IMR-90 (cell line): Measurements from ENCODE around the gene CREG2. TPM values are rescaled to one million over a fixed set of nuclear protein-coding genes. Genes with fewer than 3 reads are reported as not detected.

ENCODE experiments used
- ATAC-seq: fragments of 200-7000 bp; cut with Tn5 transposase; 2 replicates; pipeline ENCODE4 v1.9.1; 2020; ENCODE audit warnings: low read depth, mild to moderate bottlenecking, moderate library complexity
- BruUV-seq: library from RNA; stranded (reverse); fragments of 400-500 nt; replicated peaks from 2 replicates; lab custom pipeline; 2021; lab: Mats Ljungman, UMichigan
- CTCF ChIA-PET: fragments of 300-600 bp; formaldehyde crosslinking; extraction: SDS; loops from one replicate; lab custom pipeline; 2021; ENCODE audit warnings: antibody characterized with exemption; lab: Yijun Ruan, JAX
- POLR2A ChIA-PET: fragments of 300-600 bp; sonication (Branson Sonifier 250); formaldehyde crosslinking; loops from one replicate; lab custom pipeline; 2022; ENCODE audit warnings: antibody characterized with exemption; ENCODE audit not compliant: unreplicated experiment; lab: Charles Lee
- DNase-seq: peaks from one replicate; pipeline ENCODE4 v3.0.0; 2013
- H2AFZ ChIP-seq: replicated peaks from 2 replicates; pipeline ENCODE3; 2013; ENCODE audit warnings: low read length, mild to moderate bottlenecking; ENCODE audit not compliant: poor library complexity
- H2AK5ac ChIP-seq: 2 replicates; pipeline ENCODE4 v1.6.1; 2013; ENCODE audit warnings: low read depth, low read length, inconsistent platforms
- H2AK9ac ChIP-seq: replicated peaks from 2 replicates; pipeline ENCODE3; 2013; ENCODE audit warnings: mild to moderate bottlenecking, low read depth, low read length, moderate library complexity; ENCODE audit not compliant: poor library complexity
- H2BK120ac ChIP-seq: 2 replicates; pipeline ENCODE4 v1.6.1; 2013; ENCODE audit warnings: low read depth, low read length, inconsistent platforms
- H2BK15ac ChIP-seq: 3 replicates; pipeline ENCODE4 v1.6.1; 2013; ENCODE audit warnings: low read depth, low read length, inconsistent platforms
- H2BK20ac ChIP-seq: 2 replicates; pipeline ENCODE4 v1.6.1; 2013; ENCODE audit warnings: low read depth, mild to moderate bottlenecking, inconsistent platforms, low read length, moderate library complexity
- H2BK5ac ChIP-seq: 2 replicates; pipeline ENCODE4 v1.6.1; 2013; ENCODE audit warnings: mild to moderate bottlenecking, low read depth, low read length, inconsistent platforms; ENCODE audit not compliant: poor library complexity, severe bottlenecking
- H3K14ac ChIP-seq: replicated peaks from 2 replicates; pipeline ENCODE4 v1.6.1; 2013; ENCODE audit warnings: low read depth, low read length, inconsistent platforms
- H3K18ac ChIP-seq: 2 replicates; pipeline ENCODE4 v1.6.1; 2013; ENCODE audit warnings: low read depth, low read length, control low read depth
- H3K23ac ChIP-seq: 2 replicates; pipeline ENCODE4 v1.6.1; 2013; ENCODE audit warnings: low read depth, low read length, inconsistent platforms
- H3K27ac ChIP-seq: 2 replicates; pipeline ENCODE4 v1.5.1; 2013; ENCODE audit warnings: mild to moderate bottlenecking, control low read depth, low read length; ENCODE audit not compliant: insufficient read depth
- H3K27me3 ChIP-seq: 2 replicates; pipeline ENCODE4 v1.6.1; 2013; ENCODE audit warnings: low read length; ENCODE audit not compliant: control insufficient read depth, insufficient read depth
- H3K36me3 ChIP-seq: 2 replicates; pipeline ENCODE4 v1.6.1; 2013; ENCODE audit warnings: low read length, mixed read lengths; ENCODE audit not compliant: control insufficient read depth, insufficient read depth
- H3K4ac ChIP-seq: 2 replicates; pipeline ENCODE4 v1.6.1; 2013; ENCODE audit warnings: low read depth, low read length, inconsistent platforms
- H3K4me1 ChIP-seq: 2 replicates; pipeline ENCODE4 v1.6.1; 2013; ENCODE audit warnings: low read length, mixed read lengths; ENCODE audit not compliant: control insufficient read depth, insufficient read depth
- H3K4me2 ChIP-seq: 2 replicates; pipeline ENCODE4 v1.6.1; 2013; ENCODE audit warnings: low read depth, mild to moderate bottlenecking, control low read depth, low read length, moderate library complexity
- H3K4me3 ChIP-seq: 2 replicates; pipeline ENCODE4 v1.5.1; 2013; ENCODE audit warnings: low read depth, mild to moderate bottlenecking, control low read depth, low read length, moderate library complexity; ENCODE audit not compliant: insufficient read depth
- H3K56ac ChIP-seq: 2 replicates; pipeline ENCODE4 v1.6.1; 2013; ENCODE audit warnings: low read length, inconsistent platforms; ENCODE audit not compliant: insufficient read depth; ENCODE audit errors: extremely low read depth
- H3K79me1 ChIP-seq, 2 experiments: 2 replicates each; pipeline ENCODE4 v1.6.1; 2013; ENCODE audit warnings: low read length in 2 of 2, inconsistent platforms in 1 of 2, low read depth in 1 of 2
- H3K9ac ChIP-seq: 2 replicates; pipeline ENCODE4 v1.6.1; 2013; ENCODE audit warnings: low read depth, low read length, control low read depth
- H3K9me1 ChIP-seq: 2 replicates; pipeline ENCODE4 v1.6.1; 2013; ENCODE audit warnings: low read length, inconsistent platforms; ENCODE audit not compliant: insufficient read depth
- H3K9me3 ChIP-seq: 2 replicates; pipeline ENCODE4 v1.6.1; 2013; ENCODE audit warnings: low read length; ENCODE audit not compliant: control insufficient read depth, insufficient read depth
- H4K20me1 ChIP-seq: 2 replicates; pipeline ENCODE4 v1.6.1; 2013; ENCODE audit warnings: low read length, inconsistent platforms; ENCODE audit not compliant: insufficient read depth
- H4K5ac ChIP-seq: 2 replicates; pipeline ENCODE4 v1.6.1; 2013; ENCODE audit warnings: mild to moderate bottlenecking, low read depth, low read length, control low read depth
- H4K8ac ChIP-seq, 2 experiments: 2 replicates each; pipeline ENCODE4 v1.6.1; 2013; ENCODE audit warnings: low read depth in 2 of 2, low read length in 2 of 2, control low read depth in 1 of 2, inconsistent platforms in 1 of 2
- H4K91ac ChIP-seq: 2 replicates; pipeline ENCODE4 v1.6.1; 2013; ENCODE audit warnings: low read depth, low read length, inconsistent platforms; ENCODE audit not compliant: insufficient read depth
- BHLHE40 ChIP-seq: fragments of 150-350 bp; IDR thresholded peaks from 2 replicates; pipeline ENCODE4 v1.6.1; 2016; ENCODE audit warnings: mild to moderate bottlenecking, low read depth, low read length
- CEBPB ChIP-seq: IDR thresholded peaks from 2 replicates; pipeline ENCODE4 v1.6.1; 2012; ENCODE audit warnings: low read depth, low read length, improper control_type of control experiment
- CHD1 ChIP-seq: IDR thresholded peaks from 2 replicates; pipeline ENCODE4 v1.6.1; 2012; ENCODE audit warnings: low read depth, low read length, improper control_type of control experiment
- ELK1 ChIP-seq: fragments of 150-350 bp; IDR thresholded peaks from 2 replicates; pipeline ENCODE4 v1.6.1; 2016; ENCODE audit warnings: low read depth, mild to moderate bottlenecking, low read length, moderate library complexity, borderline replicate concordance
- FOS ChIP-seq: fragments of 150-350 bp; IDR thresholded peaks from 2 replicates; pipeline ENCODE4 v1.6.1; 2016; ENCODE audit warnings: low read depth, low read length
- MAFK ChIP-seq: IDR thresholded peaks from 2 replicates; pipeline ENCODE4 v1.6.1; 2012; ENCODE audit warnings: low read depth, low read length, improper control_type of control experiment
- MAZ ChIP-seq: IDR thresholded peaks from 2 replicates; pipeline ENCODE4 v1.6.1; 2012; ENCODE audit warnings: low read depth, mild to moderate bottlenecking, low read length, improper control_type of control experiment, moderate library complexity, borderline replicate concordance
- MXI1 ChIP-seq: IDR thresholded peaks from 2 replicates; pipeline ENCODE4 v1.6.1; 2012; ENCODE audit warnings: low read depth, mild to moderate bottlenecking, low read length, moderate library complexity, borderline replicate concordance
- NFE2L2 ChIP-seq: fragments of 150-350 bp; IDR thresholded peaks from 2 replicates; pipeline ENCODE4 v1.6.1; 2016; ENCODE audit warnings: low read depth, mild to moderate bottlenecking, low read length
- POLR2A ChIP-seq: IDR thresholded peaks from 2 replicates; pipeline ENCODE4 v1.6.1; 2012; ENCODE audit warnings: mild to moderate bottlenecking, low read depth, low read length
- RAD21 ChIP-seq: IDR thresholded peaks from 2 replicates; pipeline ENCODE4 v1.6.1; 2012; ENCODE audit warnings: low read length, improper control_type of control experiment
- RCOR1 ChIP-seq: IDR thresholded peaks from 2 replicates; pipeline ENCODE4 v1.6.1; 2012; ENCODE audit warnings: mild to moderate bottlenecking, low read length, improper control_type of control experiment; ENCODE audit not compliant: insufficient replicate concordance
- RFX5 ChIP-seq: IDR thresholded peaks from 2 replicates; pipeline ENCODE4 v1.8.0; 2012; ENCODE audit warnings: low read depth, mild to moderate bottlenecking, low read length, moderate library complexity
- SMC3 ChIP-seq: fragments of 150-350 bp; IDR thresholded peaks from 2 replicates; pipeline ENCODE4 v1.6.1; 2016; ENCODE audit warnings: low read depth, mild to moderate bottlenecking, antibody characterized with exemption, low read length, moderate library complexity
- USF2 ChIP-seq: fragments of 150-350 bp; IDR thresholded peaks from 2 replicates; pipeline ENCODE4 v1.6.1; 2017; ENCODE audit warnings: mild to moderate bottlenecking, antibody characterized with exemption, low read length, low read depth
- WGBS, 2 experiments: methylation state at CpG; one replicate each; pipeline versions ENCODE4 v1.1.5 to v1.1.7; 2013; ENCODE audit warnings: missing lambda C conversion rate in 2 of 2; ENCODE audit not compliant: insufficient read length in 1 of 2; ENCODE audit errors: extremely low coverage in 2 of 2; 5-methylcytosine and 5-hydroxymethylcytosine counted together
- dilution Hi-C: fragments of 300-500 bp; cut with HindIII; formaldehyde crosslinking; loops from one replicate; pipeline ENCODE4 v1.14.3; 2018; ENCODE audit warnings: low sequenced_read_pairs; ENCODE audit not compliant: unreplicated experiment
- in situ Hi-C: fragments of 300-500 bp; cut with MboI; formaldehyde crosslinking; loops from 3 replicates; pipeline ENCODE4 v1.14.3; 2019; ENCODE audit warnings: low sequenced_read_pairs, inconsistent platforms, mixed read lengths
- intact Hi-C: fragments of 100-400 bp; cut with micrococcal nuclease; formaldehyde crosslinking; loops from 2 replicates; pipeline ENCODE4 v1.10.0; 2022
- polyA plus RNA-seq, 3 experiments: library from polyadenylated mRNA; depleted of rRNA; stranded (reverse); fragments of >200 nt; gene quantifications; 2 replicates each; pipeline ENCODE4 v1.2.3, GENCODE V29; 2012; ENCODE audit warnings: low replicate concordance in 1 of 3
- total RNA-seq: library from RNA; depleted of rRNA; stranded (reverse); fragments of >200 nt; gene quantifications from 2 replicates; pipeline ENCODE4 v1.2.3, GENCODE V29; 2012
- TF ChIP-seq, protein P1 (sequence below): conservative IDR thresholded peaks from 2 replicates; pipeline ENCODE4 v1.5.1; 2012; ENCODE audit warnings: mild to moderate bottlenecking, low read depth, low read length, improper control_type of control experiment

The CREG2 gene
- total and polyA plus RNA-seq, 2 of the 4 experiments (the other 2 are of a cell fraction), result 0.17 TPM; not detected in 1

DNA sequence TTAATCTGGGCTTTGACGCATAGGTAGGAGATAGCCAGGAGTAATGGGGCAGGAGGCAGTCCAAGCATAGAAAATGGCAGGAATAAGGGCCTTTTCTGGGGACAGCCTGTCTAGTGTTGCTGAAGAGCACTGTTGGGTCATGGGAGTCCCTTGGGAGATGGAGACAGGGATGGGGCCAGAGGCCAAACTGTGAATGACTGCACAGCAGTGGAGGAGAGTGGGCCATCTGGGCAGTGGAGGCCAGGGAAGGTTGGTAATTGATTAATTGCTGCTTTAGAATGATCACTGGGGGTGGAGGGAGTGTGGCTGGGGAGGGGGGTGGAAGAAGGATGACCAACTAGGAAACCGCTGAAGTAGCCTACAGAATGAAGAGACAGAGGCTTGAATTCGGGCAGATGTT, 28.6 kb upstream of the CREG2 start:
- no peak overlapping the region for H2AK9ac ChIP-seq
- no peak overlapping the region for H2BK20ac ChIP-seq
- POLR2A ChIA-PET, result no interaction called here
- H3K4ac ChIP-seq, result no peak overlapping the region
- no peak overlapping the region for H3K56ac ChIP-seq
- H3K27me3 ChIP-seq, result no peaks in the 10 kb centered on the region
- H3K9me3 ChIP-seq, result no peaks in the 10 kb centered on the region
- TF ChIP-seq RFX5 (no peak), SMC3 (no peak), MAZ (no peak), MAFK (no peak), CHD1 (no peak), FOS (no peak), CEBPB (no peak), ELK1 (no peak), USF2 (no peak), RAD21 (no peak), POLR2A (no peak), BHLHE40 (no peak), MXI1 (no peak), NFE2L2 (no peak), RCOR1 (no peak)
- TF ChIP-seq, protein P1, sequence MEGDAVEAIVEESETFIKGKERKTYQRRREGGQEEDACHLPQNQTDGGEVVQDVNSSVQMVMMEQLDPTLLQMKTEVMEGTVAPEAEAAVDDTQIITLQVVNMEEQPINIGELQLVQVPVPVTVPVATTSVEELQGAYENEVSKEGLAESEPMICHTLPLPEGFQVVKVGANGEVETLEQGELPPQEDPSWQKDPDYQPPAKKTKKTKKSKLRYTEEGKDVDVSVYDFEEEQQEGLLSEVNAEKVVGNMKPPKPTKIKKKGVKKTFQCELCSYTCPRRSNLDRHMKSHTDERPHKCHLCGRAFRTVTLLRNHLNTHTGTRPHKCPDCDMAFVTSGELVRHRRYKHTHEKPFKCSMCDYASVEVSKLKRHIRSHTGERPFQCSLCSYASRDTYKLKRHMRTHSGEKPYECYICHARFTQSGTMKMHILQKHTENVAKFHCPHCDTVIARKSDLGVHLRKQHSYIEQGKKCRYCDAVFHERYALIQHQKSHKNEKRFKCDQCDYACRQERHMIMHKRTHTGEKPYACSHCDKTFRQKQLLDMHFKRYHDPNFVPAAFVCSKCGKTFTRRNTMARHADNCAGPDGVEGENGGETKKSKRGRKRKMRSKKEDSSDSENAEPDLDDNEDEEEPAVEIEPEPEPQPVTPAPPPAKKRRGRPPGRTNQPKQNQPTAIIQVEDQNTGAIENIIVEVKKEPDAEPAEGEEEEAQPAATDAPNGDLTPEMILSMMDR, result no peak
- no peak overlapping the region for H4K5ac ChIP-seq
- no peak overlapping the region for H3K23ac ChIP-seq
- in situ Hi-C loops (no loop called here), dilution Hi-C loops (no loop called here), intact Hi-C loops (loop anchor here (5.0 kb wide), 1 partner anchor 336 kb away; no protein-coding TSS in a partner anchor)
- H2AK5ac ChIP-seq, result no peak overlapping the region
- no peak overlapping the region for H2BK120ac ChIP-seq
- H3K4me2 ChIP-seq, result no peak overlapping the region
- no peak overlapping the region for H4K91ac ChIP-seq
- peaks cover 4% of the 10 kb centered on the region; the same call in 1 of the 2 replicates for H4K20me1 ChIP-seq
- DNase-seq (no peak), ATAC-seq (no peak)
- no peaks in the 10 kb centered on the region; the same call in 1 of the 2 replicates for H3K9me1 ChIP-seq
- H3K9ac ChIP-seq, result no peak overlapping the region
- 67% methylated on average over 1 of the region's 3 CpGs; no CpG with 5 or more reads in 1 of the 2 experiments for WGBS, 2 experiments
- no peaks in the 10 kb centered on the region for H3K4me1 ChIP-seq
- H2BK15ac ChIP-seq, result no peak overlapping the region
- H2BK5ac ChIP-seq, result no peak overlapping the region
- CTCF ChIA-PET, result no interaction called here
- no peak overlapping the region for H3K4me3 ChIP-seq
- no peak overlapping the region for H4K8ac ChIP-seq
- no peak overlapping the region for H3K14ac ChIP-seq
- H3K27ac ChIP-seq, result no peak overlapping the region
- peaks cover 0 to 15% of the 10 kb centered on the region in 2 experiments; a peak in 2 of 4 replicates for H3K79me1 ChIP-seq
- H3K18ac ChIP-seq, result no peak overlapping the region
- H2AFZ ChIP-seq, result no peak overlapping the region
- no TSS peak for BruUV-seq
- H3K36me3 ChIP-seq, result no peaks in the 10 kb centered on the region
